Pancreas (tissue), 10 donors: Measurements from ENCODE around the gene NAV2. TPM values are rescaled to one million over a fixed set of nuclear protein-coding genes. Genes with fewer than 3 reads are reported as not detected.

Experiments
- ATAC-seq, 4 donors: fragments of 200-7000 bp; cut with Tn5 transposase; one replicate each; pipeline versions ENCODE4 v1.8.0 to v1.9.1; 2020; ENCODE audit warnings: mild to moderate bottlenecking in 4 of 4, moderate library complexity in 4 of 4
- DNase-seq, 6 donors: peaks; one replicate each; pipeline ENCODE4 v3.0.0-alpha.2; 2020
- FAIRE-seq: peaks from 2 replicates; lab custom pipeline; 2012; peaks lifted over from hg19 to GRCh38; lab: Jason Lieb, UNC
- H3K27ac ChIP-seq, 4 donors: fragments of 200-600 bp; sonication (generic); 1 replicate in 3 of 4; 2 replicates in 1 of 4; pipeline versions ENCODE4 v1.5.0 to v1.8.0; 2020
- H3K27me3 ChIP-seq, 4 donors: fragments of 200-600 bp; one replicate each; pipeline ENCODE4 v1.8.0; 2021
- H3K36me3 ChIP-seq, 3 donors: fragments of 200-600 bp; sonication (generic) in 1 of 3; one replicate each; pipeline versions ENCODE4 v1.5.0 to v1.8.0; 2020 to 2021
- H3K4me1 ChIP-seq, 3 donors: fragments of 200-600 bp; one replicate each; pipeline ENCODE4 v1.8.0; 2021
- H3K4me3 ChIP-seq, 4 donors: fragments of 200-600 bp; sonication (generic) in 2 of 4; one replicate each; pipeline versions ENCODE4 v1.5.0 to v1.8.0; 2020 to 2021
- H3K9me3 ChIP-seq, 4 donors: fragments of 200-600 bp; one replicate each; pipeline ENCODE4 v1.8.0; 2021
- CTCF ChIP-seq, 4 donors: fragments of 200-600 bp; sonication (generic) in 3 of 4; IDR thresholded peaks; one replicate each; pipeline versions ENCODE4 v1.5.0 to v1.8.0; 2021; ENCODE audit warnings: antibody characterized with exemption in 4 of 4
- WGBS, 2 donors: extraction: QIAGEN DNeasy Blood & Tissue Kit; methylation state at CpG; one replicate each; pipeline ENCODE4 v1.1.7; 2013; 5-methylcytosine and 5-hydroxymethylcytosine counted together
- intact Hi-C, 3 donors: fragments of 100-400 bp; cut with DNase I; formaldehyde crosslinking; loops; one replicate each; pipeline versions ENCODE4 v1.11.1 to v1.14.2; 2022
- polyA plus RNA-seq, 2 donors: library from polyadenylated mRNA; stranded (reverse); fragments of 200-250 nt; gene quantifications; one replicate each; pipeline ENCODE4 v1.2.3, GENCODE V29; 2013
- total RNA-seq, 6 donors: library from RNA; stranded (reverse); fragmentation: NEBNext Ultra II Directional in 4 of 6; extraction: Animal tissue kit (Norgen Biotek cat#: 25700) in 4 of 6; gene quantifications; one replicate each; pipeline versions ENCODE4 v1.2.1 to v1.2.4, GENCODE V29; 2021 to 2023
- donor health status: healthy with polysubstance abuse.
- donor health status: DM: no; HTN: no; CAD: no; lungs with moderate emphysema.
- donor health status: DM: no; HTN: no; CAD: no.
- donor health status: control.
- donor health status: control.
- donor health status: Bipolar disorder and iron deficiency.
- donor health status: DM: yes; HTN: yes; CAD: no.
- donor health status: DM: no; HTN: no; CAD: no.
- donor health status: DM: no; HTN: no; CAD: no.
- donor health status: DM: yes; HTN: yes; CAD: no.

NAV2 gene
- total and polyA plus RNA-seq, 8 donors, result 5.8 to 26.9 (median 16.3) TPM

- Histone ChIP-seq H3K27me3 (no peaks in the 10 kb centered on the region), H3K9me3 (no peaks in the 10 kb centered on the region), H3K36me3 (no peaks in the 10 kb centered on the region), H3K27ac (no peak overlapping the region), H3K4me1 (peaks cover 4 to 14% (median 7%) of the 10 kb centered on the region in 3 donors), H3K4me3 (no peak overlapping the region)
- FAIRE-seq, result no peak
- DNase-seq, result no peak
- 94% methylated on average over 2 of the region's 2 CpGs for WGBS, 2 donors
- no peak for TF ChIP-seq CTCF (IDR thresholded peaks at IDR 0.05)
- intact Hi-C loops, result no loop called here
- no peak for ATAC-seq
These were observed 139.7 kb downstream of the NAV2 start for GRCh38 chr11:19852288-19852687.

GRCh38 chr11:19853016-19853415 lies 140.4 kb downstream of the NAV2 start:
- Histone ChIP-seq H3K4me3 (no peak overlapping the region), H3K36me3 (no peaks in the 10 kb centered on the region), H3K4me1 (peaks cover 4 to 14% (median 7%) of the 10 kb centered on the region in 3 donors), H3K27me3 (no peaks in the 10 kb centered on the region), H3K9me3 (no peaks in the 10 kb centered on the region), H3K27ac (no peak overlapping the region)
- FAIRE-seq (no peak), DNase-seq (no peak), ATAC-seq (no peak)
- TF ChIP-seq CTCF (IDR thresholded peaks at IDR 0.05), result no peak
- WGBS, 2 donors, result 92 to 97% methylated on average over 2 of the region's 2 CpGs
- intact Hi-C loops, result no loop called here

- H3K27me3 ChIP-seq, result no peaks in the 10 kb centered on the region
- intact Hi-C loops, result no loop called here
- DNase-seq (no peak), ATAC-seq (no peak), FAIRE-seq (no peak)
- H3K4me1 ChIP-seq, result peaks cover 4 to 11% (median 7%) of the 10 kb centered on the region in 3 donors
- H3K4me3 ChIP-seq, result no peak overlapping the region
- H3K27ac ChIP-seq, result no peak overlapping the region
- TF ChIP-seq CTCF (IDR thresholded peaks at IDR 0.05), result no peak
- no peaks in the 10 kb centered on the region for H3K9me3 ChIP-seq
- no peaks in the 10 kb centered on the region for H3K36me3 ChIP-seq
- WGBS, 2 donors, result 65 to 68% methylated on average over 4 of the region's 4 CpGs
These were observed 141.3 kb downstream of the NAV2 start for GRCh38 chr11:19853920-19854319.

DNA sequence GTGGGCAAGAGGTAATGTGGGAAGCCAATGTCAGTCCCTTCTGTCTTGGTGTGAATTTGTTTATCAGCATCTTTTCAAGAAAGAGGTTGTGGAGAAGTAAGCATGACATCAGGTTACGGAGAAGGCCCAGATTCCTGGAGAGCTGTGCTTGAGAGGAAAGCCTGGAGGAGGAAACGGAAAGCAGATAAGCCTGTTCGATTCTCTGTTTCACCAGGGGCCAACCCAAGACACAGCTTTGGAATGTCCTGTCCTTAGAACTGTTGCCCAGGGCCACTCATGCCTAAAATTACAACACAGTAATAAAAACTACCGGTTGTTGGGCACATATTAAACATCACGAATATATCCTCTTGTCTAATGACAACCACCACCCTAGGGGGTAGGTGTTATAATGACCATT lies 148.5 kb downstream of the NAV2 start:
- no peak for TF ChIP-seq CTCF (IDR thresholded peaks at IDR 0.05)

GRCh38 chr11:19862091-19862490 lies 149.5 kb downstream of the NAV2 start:
- Histone ChIP-seq H3K27me3 (no peaks in the 10 kb centered on the region), H3K4me1 (peaks cover 0 to 8% (median 0%) of the 10 kb centered on the region in 3 donors), H3K9me3 (no peaks in the 10 kb centered on the region), H3K36me3 (no peaks in the 10 kb centered on the region), H3K4me3 (no peak overlapping the region), H3K27ac (no peak overlapping the region)
- 91 to 98% methylated on average over 4 of the region's 4 CpGs for WGBS, 2 donors
- intact Hi-C loops, result no loop called here
- ATAC-seq (no peak), DNase-seq (no peak), FAIRE-seq (no peak)
- TF ChIP-seq CTCF (IDR thresholded peaks at IDR 0.05), result no peak

More for the DNA sequence above, 148.5 kb downstream of the NAV2 start:
- Histone ChIP-seq H3K27ac (no peak overlapping the region), H3K27me3 (no peaks in the 10 kb centered on the region), H3K4me1 (peaks cover 0 to 8% (median 0%) of the 10 kb centered on the region in 3 donors), H3K36me3 (no peaks in the 10 kb centered on the region), H3K9me3 (no peaks in the 10 kb centered on the region), H3K4me3 (no peak overlapping the region)
- no peak for FAIRE-seq
- intact Hi-C loops, result no loop called here
- no peak for DNase-seq
- ATAC-seq, result no peak
- WGBS, 2 donors, result 78 to 80% methylated on average over 5 of the region's 5 CpGs
